Uterus (tissue), 4 donors: ENCODE measurements around the gene PRKN. TPM values are rescaled to one million over a fixed set of nuclear protein-coding genes. Genes with fewer than 3 reads are reported as not detected.

Experiments
- DNase-seq, 2 donors: peaks; one replicate each; pipeline ENCODE4 v3.0.0-alpha.2; 2019 to 2020
- H3K27ac ChIP-seq, 2 donors: fragments of 200-600 bp; sonication (generic); 1 replicate in 1 of 2; 2 replicates in 1 of 2; pipeline ENCODE4 v1.5.1; 2016 to 2018
- H3K27me3 ChIP-seq, 2 donors: fragments of 200-600 bp; sonication (generic); one replicate each; pipeline ENCODE4 v1.5.1; 2018 to 2019; ENCODE audit warnings: control low read depth in 1 of 2
- H3K36me3 ChIP-seq, 2 donors: fragments of 200-600 bp; sonication (generic); one replicate each; pipeline ENCODE4 v1.5.1; 2019; ENCODE audit warnings: control low read depth in 1 of 2
- H3K4me1 ChIP-seq, 2 donors: fragments of 200-600 bp; sonication (generic); one replicate each; pipeline ENCODE4 v1.5.1; 2018 to 2019; ENCODE audit warnings: control low read depth in 1 of 2
- H3K4me3 ChIP-seq, 2 donors: fragments of 200-600 bp; sonication (generic); 1 replicate in 1 of 2; 2 replicates in 1 of 2; pipeline ENCODE4 v1.5.1; 2018 to 2019; ENCODE audit warnings: mild to moderate bottlenecking in 1 of 2
- H3K9me3 ChIP-seq, 2 donors: fragments of 200-600 bp; sonication (generic); one replicate each; pipeline ENCODE4 v1.5.1; 2019; ENCODE audit warnings: control low read depth in 1 of 2
- POLR2A ChIP-seq, 2 donors: fragments of 450-650 bp; IDR thresholded peaks; one replicate each; pipeline ENCODE4 v1.6.1; 2016; ENCODE audit warnings: antibody characterized with exemption in 2 of 2, mild to moderate bottlenecking in 1 of 2, moderate library complexity in 1 of 2
- intact Hi-C: fragments of 100-400 bp; cut with DNase I; formaldehyde crosslinking; loops from one replicate; pipeline ENCODE4 v1.15.1; 2023; ENCODE audit warnings: low total_unique reads
- total RNA-seq, 4 donors: library from RNA; depleted of rRNA in 3 of 4; stranded (reverse); fragments of >200 nt in 3 of 4; gene quantifications; one replicate each; pipeline versions ENCODE4 v1.1.0 to v1.2.4, GENCODE V29; 2014 to 2023
- TF ChIP-seq, protein P1 (sequence below), 4 experiments: fragments of 200-600 bp in 2 of 4; fragments of 450-650 bp in 2 of 4; sonication (generic) in 2 of 4; IDR thresholded peaks; one replicate each; pipeline ENCODE4 v1.5.1; 2016 to 2019; ENCODE audit warnings: antibody characterized with exemption in 4 of 4, mild to moderate bottlenecking in 2 of 4, moderate library complexity in 1 of 4
- donor health status: DM: yes; HTN: yes; CAD: no.

Gene PRKN
- total RNA-seq, 4 donors from 2014 or later, result 10.2 to 21.3 (median 13.1) TPM

DNA sequence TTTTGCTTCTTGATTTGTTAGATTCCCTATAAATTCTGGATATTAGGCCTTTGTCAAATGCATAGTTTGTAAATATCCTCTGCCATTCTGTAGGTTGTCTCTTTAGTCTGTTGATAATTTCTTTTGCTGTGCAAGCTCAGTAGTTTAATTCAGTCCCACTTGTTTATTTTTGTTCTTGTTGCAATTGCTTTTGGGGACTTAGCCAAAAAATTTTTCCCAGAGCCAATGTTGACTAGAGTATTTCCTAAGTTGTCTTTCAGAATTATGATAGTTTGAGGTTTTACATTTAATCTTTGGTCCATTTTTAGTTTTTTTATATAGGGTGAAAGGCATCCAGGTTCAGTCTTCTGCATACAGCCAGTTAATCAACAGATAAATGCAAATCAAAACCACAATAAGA lies 96.0 kb downstream of the PRKN start:
- no peak for TF ChIP-seq POLR2A (IDR thresholded peaks at IDR 0.05)
- TF ChIP-seq, protein P1, sequence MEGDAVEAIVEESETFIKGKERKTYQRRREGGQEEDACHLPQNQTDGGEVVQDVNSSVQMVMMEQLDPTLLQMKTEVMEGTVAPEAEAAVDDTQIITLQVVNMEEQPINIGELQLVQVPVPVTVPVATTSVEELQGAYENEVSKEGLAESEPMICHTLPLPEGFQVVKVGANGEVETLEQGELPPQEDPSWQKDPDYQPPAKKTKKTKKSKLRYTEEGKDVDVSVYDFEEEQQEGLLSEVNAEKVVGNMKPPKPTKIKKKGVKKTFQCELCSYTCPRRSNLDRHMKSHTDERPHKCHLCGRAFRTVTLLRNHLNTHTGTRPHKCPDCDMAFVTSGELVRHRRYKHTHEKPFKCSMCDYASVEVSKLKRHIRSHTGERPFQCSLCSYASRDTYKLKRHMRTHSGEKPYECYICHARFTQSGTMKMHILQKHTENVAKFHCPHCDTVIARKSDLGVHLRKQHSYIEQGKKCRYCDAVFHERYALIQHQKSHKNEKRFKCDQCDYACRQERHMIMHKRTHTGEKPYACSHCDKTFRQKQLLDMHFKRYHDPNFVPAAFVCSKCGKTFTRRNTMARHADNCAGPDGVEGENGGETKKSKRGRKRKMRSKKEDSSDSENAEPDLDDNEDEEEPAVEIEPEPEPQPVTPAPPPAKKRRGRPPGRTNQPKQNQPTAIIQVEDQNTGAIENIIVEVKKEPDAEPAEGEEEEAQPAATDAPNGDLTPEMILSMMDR (IDR thresholded peaks at IDR 0.05), result no peak
- no peak overlapping the region for H3K27ac ChIP-seq
- H3K4me3 ChIP-seq, result no peak overlapping the region
- no peak for DNase-seq
- intact Hi-C loops, result no loop called here
- H3K27me3 ChIP-seq, result no peaks in the 10 kb centered on the region
- no peaks in the 10 kb centered on the region for H3K9me3 ChIP-seq
- no peaks in the 10 kb centered on the region for H3K4me1 ChIP-seq
- no peaks in the 10 kb centered on the region for H3K36me3 ChIP-seq

GRCh38 chr6:162630069-162630468 lies 97.5 kb downstream of the PRKN start:
- Histone ChIP-seq H3K36me3 (no peaks in the 10 kb centered on the region), H3K4me3 (no peak overlapping the region), H3K4me1 (no peaks in the 10 kb centered on the region), H3K27ac (no peak overlapping the region), H3K27me3 (no peaks in the 10 kb centered on the region), H3K9me3 (no peaks in the 10 kb centered on the region)
- DNase-seq, result no peak
- intact Hi-C loops, result no loop called here
- no peak for TF ChIP-seq POLR2A (IDR thresholded peaks at IDR 0.05)
- TF ChIP-seq, protein P1 (IDR thresholded peaks at IDR 0.05), result no peak

DNA sequence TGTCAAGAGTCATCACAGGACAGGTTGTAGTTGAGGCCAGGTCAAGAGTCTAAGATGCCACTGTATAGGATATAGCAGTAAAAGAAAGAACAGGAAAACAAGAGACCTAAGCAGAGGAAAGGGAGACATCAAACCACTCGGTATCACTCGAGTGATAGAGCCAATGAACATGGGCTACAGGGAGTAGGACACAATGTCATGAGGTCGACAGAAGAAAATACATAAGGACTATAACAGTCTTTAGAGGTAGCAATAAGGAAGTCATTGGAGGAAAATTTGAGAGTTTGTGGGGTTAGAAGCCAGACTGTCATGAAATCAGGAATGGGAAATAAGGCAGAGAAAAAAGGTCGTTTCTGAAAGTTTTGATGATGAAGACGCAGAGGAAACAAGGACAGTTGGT lies 99.7 kb downstream of the PRKN start:
- no peaks in the 10 kb centered on the region for H3K27me3 ChIP-seq
- H3K4me1 ChIP-seq, result no peaks in the 10 kb centered on the region
- no peaks in the 10 kb centered on the region for H3K36me3 ChIP-seq
- no peak overlapping the region for H3K4me3 ChIP-seq
- TF ChIP-seq, protein P1 (IDR thresholded peaks at IDR 0.05), result no peak
- no peak for TF ChIP-seq POLR2A (IDR thresholded peaks at IDR 0.05)
- no peak overlapping the region for H3K27ac ChIP-seq
- no peak for DNase-seq
- no peaks in the 10 kb centered on the region for H3K9me3 ChIP-seq
- intact Hi-C loops, result no loop called here

- no peaks in the 10 kb centered on the region for H3K36me3 ChIP-seq
- H3K4me1 ChIP-seq, result no peaks in the 10 kb centered on the region
- H3K9me3 ChIP-seq, result no peaks in the 10 kb centered on the region
- no peaks in the 10 kb centered on the region for H3K27me3 ChIP-seq
- intact Hi-C loops, result no loop called here
- TF ChIP-seq POLR2A (IDR thresholded peaks at IDR 0.05), result no peak
- TF ChIP-seq, protein P1 (IDR thresholded peaks at IDR 0.05), result no peak
- no peak overlapping the region for H3K27ac ChIP-seq
- no peak overlapping the region for H3K4me3 ChIP-seq
- DNase-seq, result no peak
Observed at GRCh38 chr6:162627362-162627761, 100.2 kb downstream of the PRKN start.

DNA sequence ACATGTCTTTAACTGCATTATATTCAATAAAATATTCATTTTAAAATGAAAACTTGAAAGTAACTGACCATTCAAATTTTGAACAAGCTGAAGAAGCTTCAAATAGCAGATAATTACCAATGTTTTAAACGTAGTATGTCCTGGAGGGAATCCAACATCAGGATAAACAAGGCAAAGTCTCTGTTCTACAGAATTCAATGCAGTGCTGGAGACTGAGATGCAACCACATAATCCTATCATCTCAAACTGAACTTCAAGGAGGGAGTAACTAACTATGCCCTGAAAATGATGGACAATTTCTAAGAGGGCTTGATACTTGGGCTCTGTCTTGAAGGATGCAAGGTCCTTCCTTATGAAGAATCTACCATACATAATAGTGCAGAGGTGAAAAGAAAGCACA lies 100.7 kb downstream of the PRKN start:
- no peaks in the 10 kb centered on the region for H3K4me1 ChIP-seq
- intact Hi-C loops, result no loop called here
- H3K9me3 ChIP-seq, result no peaks in the 10 kb centered on the region
- no peaks in the 10 kb centered on the region for H3K27me3 ChIP-seq
- no peak for DNase-seq
- no peaks in the 10 kb centered on the region for H3K36me3 ChIP-seq
- H3K4me3 ChIP-seq, result no peak overlapping the region
- no peak overlapping the region for H3K27ac ChIP-seq
- TF ChIP-seq, protein P1 (IDR thresholded peaks at IDR 0.05), result no peak
- TF ChIP-seq POLR2A (IDR thresholded peaks at IDR 0.05), result no peak
